WTC11 (cell line): ENCODE results near the gene TMEM147. TPM values are rescaled to one million over a fixed set of nuclear protein-coding genes. Genes with fewer than 3 reads are reported as not detected.
"Not testable (repeated sequence)": the region's sequence is repeated elsewhere in the genome, so short reads cannot be mapped to it uniquely, and the experiment has no call there.

Experiments
- ATAC-seq: fragments of 200-7000 bp; cut with Tn5 transposase; 2 replicates; pipeline ENCODE4 v1.10.0; 2021; ENCODE audit warnings: mild to moderate bottlenecking, moderate library complexity
- CTCF ChIA-PET: fragments of 300-600 bp; sonication (Branson Sonifier 250); formaldehyde crosslinking; loops from one replicate; lab custom pipeline; 2021; ENCODE audit warnings: antibody characterized with exemption; lab: Charles Lee
- POLR2A ChIA-PET: fragments of 350-600 bp; sonication (Branson Sonifier 250); formaldehyde crosslinking; loops from one replicate; lab custom pipeline; 2021; ENCODE audit warnings: antibody characterized with exemption; lab: Charles Lee
- DNase-seq: peaks from one replicate; pipeline ENCODE4 v3.0.0; 2021; ENCODE audit warnings: low spot score
- H3K27ac Mint-ChIP-seq: 2 replicates; pipeline ENCODE4 v1.8.0; 2021; ENCODE audit warnings: mixed read lengths
- H3K27me3 Mint-ChIP-seq: 2 replicates; pipeline ENCODE4 v1.8.0; 2021; ENCODE audit warnings: low read depth, mild to moderate bottlenecking, moderate library complexity, mixed read lengths
- H3K36me3 Mint-ChIP-seq: 2 replicates; pipeline ENCODE4 v1.8.0; 2021; ENCODE audit warnings: mixed read lengths
- H3K4me1 Mint-ChIP-seq: 2 replicates; pipeline ENCODE4 v1.8.0; 2022; ENCODE audit warnings: mixed read lengths
- H3K4me3 Mint-ChIP-seq: 2 replicates; pipeline ENCODE4 v1.8.0; 2021; ENCODE audit warnings: mild to moderate bottlenecking, moderate library complexity, mixed read lengths
- H3K9me3 Mint-ChIP-seq: 2 replicates; pipeline ENCODE4 v1.8.0; 2021; ENCODE audit warnings: mixed read lengths
- ARID4B ChIP-seq: sonication (generic); formaldehyde crosslinking; IDR thresholded peaks from 2 replicates; pipeline ENCODE4 v1.8.0; 2023; ENCODE audit warnings: missing genetic modification reagents, mild to moderate bottlenecking, borderline replicate concordance
- ATF1 ChIP-seq: sonication (generic); formaldehyde crosslinking; IDR thresholded peaks from 2 replicates; pipeline ENCODE4 v1.8.1; 2023; ENCODE audit warnings: mild to moderate bottlenecking, moderate library complexity, missing genetic modification reagents
- ATF6 ChIP-seq: sonication (generic); formaldehyde crosslinking; IDR thresholded peaks from 2 replicates; pipeline ENCODE4 v1.8.1; 2023; ENCODE audit warnings: mild to moderate bottlenecking, missing genetic modification reagents
- CBFB ChIP-seq: sonication (generic); formaldehyde crosslinking; IDR thresholded peaks from 2 replicates; pipeline ENCODE4 v1.8.1; 2022; ENCODE audit warnings: mild to moderate bottlenecking, low read depth, missing genetic modification reagents
- CTCF ChIP-seq: fragments of 200-600 bp; IDR thresholded peaks from 2 replicates; pipeline ENCODE4 v1.8.0; 2022; ENCODE audit warnings: antibody characterized with exemption
- IRF2 ChIP-seq: sonication (generic); formaldehyde crosslinking; IDR thresholded peaks from 2 replicates; pipeline ENCODE4 v1.8.0; 2022; ENCODE audit warnings: low read depth, missing genetic modification reagents, borderline replicate concordance
- JUN ChIP-seq: sonication (generic); formaldehyde crosslinking; IDR thresholded peaks from 2 replicates; pipeline ENCODE4 v1.8.0; 2023; ENCODE audit warnings: mild to moderate bottlenecking, missing genetic modification reagents
- NFYB ChIP-seq: sonication (generic); formaldehyde crosslinking; conservative IDR thresholded peaks from 2 replicates; pipeline ENCODE4 v1.8.0; 2022; ENCODE audit warnings: low read depth, missing genetic modification reagents
- NR3C1 ChIP-seq: sonication (generic); formaldehyde crosslinking; conservative IDR thresholded peaks from 2 replicates; pipeline ENCODE4 v1.8.1; 2023; ENCODE audit warnings: low read depth, mild to moderate bottlenecking, missing genetic modification reagents
- TEAD4 ChIP-seq: sonication (generic); formaldehyde crosslinking; IDR thresholded peaks from 2 replicates; pipeline ENCODE4 v1.8.0; 2022; ENCODE audit warnings: mild to moderate bottlenecking, missing genetic modification reagents
- USF1 ChIP-seq: sonication (generic); formaldehyde crosslinking; IDR thresholded peaks from 2 replicates; pipeline ENCODE4 v1.8.0; 2022; ENCODE audit warnings: mild to moderate bottlenecking, missing genetic modification reagents
- USF2 ChIP-seq: sonication (generic); formaldehyde crosslinking; IDR thresholded peaks from 2 replicates; pipeline ENCODE4 v1.8.1; 2023; ENCODE audit warnings: mild to moderate bottlenecking, missing genetic modification reagents, moderate library complexity
- total RNA-seq: library from RNA; stranded (reverse); gene quantifications from 3 replicates; pipeline ENCODE4 v1.2.3, GENCODE V29; 2021

TMEM147 gene
- total RNA-seq, 1 experiment from 2014 or later, result 135 TPM

GRCh38 chr19:35590875-35591274 is 45.4 kb downstream of the TMEM147 start (continued):
- TF ChIP-seq ATF6 (CRISPR knock-in tag) (no peak), IRF2 (no peak), USF2 (CRISPR knock-in tag) (no peak), ARID4B (CRISPR knock-in tag) (no peak), CBFB (no peak), JUN (CRISPR knock-in tag) (no peak), ATF1 (CRISPR knock-in tag) (no peak), NFYB (no peak), TEAD4 (CRISPR knock-in tag) (no peak), NR3C1 (no peak)

- ChIA-PET POLR2A (interaction anchor here (1.3 to 1.4 kb wide), 2 partner anchors 35 to 82 kb away, joined by 3 to 4 read pairs; no protein-coding TSS in a partner anchor), CTCF (interaction anchor here (0.6 to 2.3 kb wide), 15 partner anchors 9 to 239 kb away, joined by 3 to 26 read pairs (median 5); partner anchors contain the start of genes DMKN and LIN37)
- peak; percentile 78 for ATAC-seq
- H3K4me3 Mint-ChIP-seq, result no peak overlapping the region
- H3K27me3 Mint-ChIP-seq, result peaks cover 19% of the 10 kb centered on the region
- H3K4me1 Mint-ChIP-seq, result no peaks in the 10 kb centered on the region
- peak; percentile 43; the same call in 1 of the 2 replicates for TF ChIP-seq CTCF
- TF ChIP-seq USF1 (CRISPR knock-in tag), result no peak
- peak; percentile 40 for DNase-seq
- H3K27ac Mint-ChIP-seq, result no peak overlapping the region; the same call in 1 of the 2 replicates
- peaks cover 7% of the 10 kb centered on the region for H3K9me3 Mint-ChIP-seq
- no peaks in the 10 kb centered on the region for H3K36me3 Mint-ChIP-seq
These were observed 46.8 kb downstream of the TMEM147 start for GRCh38 chr19:35592226-35592625.

- H3K27ac Mint-ChIP-seq, CTCF ChIA-PET, H3K4me1 Mint-ChIP-seq, H3K9me3 Mint-ChIP-seq, POLR2A ChIA-PET, H3K36me3 Mint-ChIP-seq, H3K4me3 Mint-ChIP-seq, DNase-seq, ATAC-seq: not testable (repeated sequence)
- H3K27me3 Mint-ChIP-seq, result peaks cover 22% of the 10 kb centered on the region
These were observed 49.6 kb downstream of the TMEM147 start for GRCh38 chr19:35595026-35595425.
